ENCODE data around the gene GPAT3.

Gene GPAT3

GRCh38 chr4:83558680-83559079 lies 22.8 kb downstream of the GPAT3 start:
- H2AK5ac ChIP-seq (ENCODE audit: low read length) = no peak overlapping the region
- H3K27me3 ChIP-seq (ENCODE audit: insufficient read depth, low read length) = no peaks in the 10 kb centered on the region

GRCh38 chr4:83560523-83560922 lies 24.6 kb downstream of the GPAT3 start:
- no peaks in the 10 kb centered on the region for H3K9me3 ChIP-seq (ENCODE audit: insufficient read depth, low read depth, low read length)
- no peak overlapping the region for H3K4me2 ChIP-seq (ENCODE audit: low read length)
- no CpG with 5 or more reads among the region's 3 CpGs for WGBS (ENCODE audit: extremely low coverage, insufficient coverage, insufficient read length)
- H3K18ac ChIP-seq (ENCODE audit: low read length) = no peak overlapping the region
- H3K14ac ChIP-seq (ENCODE audit: low read length) = no peak overlapping the region
- no peak overlapping the region for H2AFZ ChIP-seq (ENCODE audit: insufficient read depth, low read length, poor library complexity)
- H2BK12ac ChIP-seq (ENCODE audit: low read length) = no peak overlapping the region
- no peak overlapping the region for H3K27ac ChIP-seq (ENCODE audit: low read depth, low read length)
- H2BK120ac ChIP-seq (ENCODE audit: insufficient read depth, low read length, poor library complexity) = no peak overlapping the region
- no peaks in the 10 kb centered on the region for H3K36me3 ChIP-seq (ENCODE audit: control insufficient read depth in 1 of 2, insufficient read depth in 2 of 2, low read length in 2 of 2)
- H4K91ac ChIP-seq (ENCODE audit: low read depth, low read length) = no peak overlapping the region
- no peak overlapping the region for H2AK5ac ChIP-seq (ENCODE audit: low read length)
- DNase-seq = no peak
- no peak overlapping the region for H4K12ac ChIP-seq (ENCODE audit: low read depth, low read length)
- H3K79me1 ChIP-seq (ENCODE audit: low read length) = no peaks in the 10 kb centered on the region
- H3K9ac ChIP-seq (ENCODE audit: low read length) = no peak overlapping the region
- H3K4me1 ChIP-seq (ENCODE audit: control insufficient read depth in 1 of 2, insufficient read depth in 2 of 2, low read length in 2 of 2) = no peaks in the 10 kb centered on the region
- no peak overlapping the region for H3K4me3 ChIP-seq (ENCODE audit: low read depth, low read length)
- H3K4ac ChIP-seq (ENCODE audit: low read depth, low read length) = no peak overlapping the region
- H2BK5ac ChIP-seq (ENCODE audit: low read depth, low read length, poor library complexity) = no peak overlapping the region
- no peaks in the 10 kb centered on the region for H3K27me3 ChIP-seq (ENCODE audit: insufficient read depth, low read length)
- no peaks in the 10 kb centered on the region for H3K79me2 ChIP-seq (ENCODE audit: control insufficient read depth, insufficient read depth, low read length, poor library complexity)
- H3K23ac ChIP-seq (ENCODE audit: low read length) = no peak overlapping the region
- no peak overlapping the region for H4K8ac ChIP-seq (ENCODE audit: low read depth, low read length)

More at GRCh38 chr4:83558680-83559079, 22.8 kb downstream of the GPAT3 start:
- H3K27ac ChIP-seq (ENCODE audit: low read depth, low read length) = no peak overlapping the region
- no peak overlapping the region for H4K12ac ChIP-seq (ENCODE audit: low read depth, low read length)
- no peak overlapping the region for H3K4ac ChIP-seq (ENCODE audit: low read depth, low read length)
- no peak overlapping the region for H2BK120ac ChIP-seq (ENCODE audit: insufficient read depth, low read length, poor library complexity)
- no peak overlapping the region for H3K4me2 ChIP-seq (ENCODE audit: low read length)
- H4K91ac ChIP-seq (ENCODE audit: low read depth, low read length) = no peak overlapping the region
- no peak overlapping the region for H3K14ac ChIP-seq (ENCODE audit: low read length)
- no peaks in the 10 kb centered on the region for H3K9me3 ChIP-seq (ENCODE audit: insufficient read depth, low read depth, low read length)
- H2BK5ac ChIP-seq (ENCODE audit: low read depth, low read length, poor library complexity) = no peak overlapping the region
- no peaks in the 10 kb centered on the region for H3K4me1 ChIP-seq (ENCODE audit: control insufficient read depth in 1 of 2, insufficient read depth in 2 of 2, low read length in 2 of 2)
- H3K4me3 ChIP-seq (ENCODE audit: low read depth, low read length) = no peak overlapping the region
- H3K23ac ChIP-seq (ENCODE audit: low read length) = no peak overlapping the region
- H3K79me2 ChIP-seq (ENCODE audit: control insufficient read depth, insufficient read depth, low read length, poor library complexity) = no peaks in the 10 kb centered on the region
- no peak overlapping the region for H3K18ac ChIP-seq (ENCODE audit: low read length)
- no peaks in the 10 kb centered on the region for H3K36me3 ChIP-seq (ENCODE audit: control insufficient read depth in 1 of 2, insufficient read depth in 2 of 2, low read length in 2 of 2)
- no peaks in the 10 kb centered on the region for H3K79me1 ChIP-seq (ENCODE audit: low read length)
- no CpG with 5 or more reads among the region's 1 CpG for WGBS (ENCODE audit: extremely low coverage, insufficient coverage, insufficient read length)
- no peak overlapping the region for H4K8ac ChIP-seq (ENCODE audit: low read depth, low read length)
- H3K9ac ChIP-seq (ENCODE audit: low read length) = no peak overlapping the region
- peak in 1 of 2 donors; percentile 6 for DNase-seq
- no peak overlapping the region for H2BK12ac ChIP-seq (ENCODE audit: low read length)
- H2AFZ ChIP-seq (ENCODE audit: insufficient read depth, low read length, poor library complexity) = no peak overlapping the region

GRCh38 chr4:83561381-83561780 lies 25.5 kb downstream of the GPAT3 start:
- peak in 1 of 2 donors; percentile 24 for DNase-seq
- Histone ChIP-seq H2BK12ac (ENCODE audit: low read length) (no peak overlapping the region), H4K8ac (ENCODE audit: low read depth, low read length) (no peak overlapping the region), H3K36me3 (ENCODE audit: control insufficient read depth in 1 of 2, insufficient read depth in 2 of 2, low read length in 2 of 2) (no peaks in the 10 kb centered on the region), H3K14ac (ENCODE audit: low read length) (no peak overlapping the region), H2AFZ (ENCODE audit: insufficient read depth, low read length, poor library complexity) (no peak overlapping the region), H4K91ac (ENCODE audit: low read depth, low read length) (no peak overlapping the region), H4K12ac (ENCODE audit: low read depth, low read length) (no peak overlapping the region), H3K79me1 (ENCODE audit: low read length) (no peaks in the 10 kb centered on the region), H3K18ac (ENCODE audit: low read length) (no peak overlapping the region), H3K23ac (ENCODE audit: low read length) (no peak overlapping the region), H3K4me3 (ENCODE audit: low read depth, low read length) (no peak overlapping the region), H3K4ac (ENCODE audit: low read depth, low read length) (no peak overlapping the region), H3K4me1 (ENCODE audit: control insufficient read depth in 1 of 2, insufficient read depth in 2 of 2, low read length in 2 of 2) (no peaks in the 10 kb centered on the region), H3K27me3 (ENCODE audit: insufficient read depth, low read length) (no peaks in the 10 kb centered on the region), H2BK5ac (ENCODE audit: low read depth, low read length, poor library complexity) (no peak overlapping the region), H2BK120ac (ENCODE audit: insufficient read depth, low read length, poor library complexity) (no peak overlapping the region), H2AK5ac (ENCODE audit: low read length) (no peak overlapping the region), H3K9me3 (ENCODE audit: insufficient read depth, low read depth, low read length) (no peaks in the 10 kb centered on the region), H3K79me2 (ENCODE audit: control insufficient read depth, insufficient read depth, low read length, poor library complexity) (no peaks in the 10 kb centered on the region), H3K9ac (ENCODE audit: low read length) (no peak overlapping the region), H3K27ac (ENCODE audit: low read depth, low read length) (no peak overlapping the region), H3K4me2 (ENCODE audit: low read length) (no peak overlapping the region)
- no CpG with 5 or more reads among the region's 2 CpGs for WGBS (ENCODE audit: extremely low coverage, insufficient coverage, insufficient read length)

GRCh38 chr4:83563998-83564397 lies 28.1 kb downstream of the GPAT3 start:
- H3K79me1 ChIP-seq (ENCODE audit: low read length) = no peaks in the 10 kb centered on the region
- H3K14ac ChIP-seq (ENCODE audit: low read length) = no peak overlapping the region
- no peak overlapping the region for H3K4me3 ChIP-seq (ENCODE audit: low read depth, low read length)
- no peak overlapping the region for H4K91ac ChIP-seq (ENCODE audit: low read depth, low read length)
- no peak overlapping the region for H3K27ac ChIP-seq (ENCODE audit: low read depth, low read length)
- no peak overlapping the region for H2AFZ ChIP-seq (ENCODE audit: insufficient read depth, low read length, poor library complexity)
- H2BK12ac ChIP-seq (ENCODE audit: low read length) = no peak overlapping the region
- H3K79me2 ChIP-seq (ENCODE audit: control insufficient read depth, insufficient read depth, low read length, poor library complexity) = no peaks in the 10 kb centered on the region
- no peaks in the 10 kb centered on the region for H3K36me3 ChIP-seq (ENCODE audit: control insufficient read depth in 1 of 2, insufficient read depth in 2 of 2, low read length in 2 of 2)
- DNase-seq = no peak
- no peaks in the 10 kb centered on the region for H3K4me1 ChIP-seq (ENCODE audit: control insufficient read depth in 1 of 2, insufficient read depth in 2 of 2, low read length in 2 of 2)
- WGBS (ENCODE audit: extremely low coverage, insufficient coverage, insufficient read length) = no CpG with 5 or more reads among the region's 1 CpG
- H2AK5ac ChIP-seq (ENCODE audit: low read length) = no peak overlapping the region
- H3K27me3 ChIP-seq (ENCODE audit: insufficient read depth, low read length) = no peaks in the 10 kb centered on the region
- no peak overlapping the region for H3K23ac ChIP-seq (ENCODE audit: low read length)
- H4K12ac ChIP-seq (ENCODE audit: low read depth, low read length) = no peak overlapping the region
- H3K4ac ChIP-seq (ENCODE audit: low read depth, low read length) = no peak overlapping the region
- H2BK5ac ChIP-seq (ENCODE audit: low read depth, low read length, poor library complexity) = no peak overlapping the region
- H3K9ac ChIP-seq (ENCODE audit: low read length) = no peak overlapping the region
- H2BK120ac ChIP-seq (ENCODE audit: insufficient read depth, low read length, poor library complexity) = no peak overlapping the region
- no peak overlapping the region for H3K4me2 ChIP-seq (ENCODE audit: low read length)
- H3K18ac ChIP-seq (ENCODE audit: low read length) = no peak overlapping the region
- H3K9me3 ChIP-seq (ENCODE audit: insufficient read depth, low read depth, low read length) = no peaks in the 10 kb centered on the region
- H4K8ac ChIP-seq (ENCODE audit: low read depth, low read length) = no peak overlapping the region
